Measurements from ENCODE around the gene FOXO3.
"Not testable (repeated sequence)": the region's sequence is repeated elsewhere in the genome, so short reads cannot be mapped to it uniquely, and the experiment has no call there.

Gene FOXO3

GRCh38 chr6:108677357-108677756 lies 116.6 kb downstream of the FOXO3 start:
- no peaks in the 10 kb centered on the region for H3K9me2 ChIP-seq (replicated peaks; ENCODE audit: control insufficient read depth, low read length)
- no peaks in the 10 kb centered on the region for H3K79me2 ChIP-seq (ENCODE audit: control insufficient read depth, low read length)
- H3F3A ChIP-seq (ENCODE audit: control insufficient read depth, insufficient read depth), result no peaks in the 10 kb centered on the region
- H3K27me3 ChIP-seq (ENCODE audit: control insufficient read depth, low read length), result no peaks in the 10 kb centered on the region
- H3K27ac ChIP-seq (ENCODE audit: low read depth, low read length), result no peak overlapping the region
- H3K4me3 ChIP-seq (ENCODE audit: low read length), result no peak overlapping the region
- no peaks in the 10 kb centered on the region; the same call in none of the 2 replicates for H4K20me1 ChIP-seq (ENCODE audit: control insufficient read depth, insufficient read depth, low read depth, low read length)
- H3K36me3 ChIP-seq (ENCODE audit: control insufficient read depth, low read length), result no peaks in the 10 kb centered on the region
- no peaks in the 10 kb centered on the region for H3K4me1 ChIP-seq (ENCODE audit: control insufficient read depth, low read length)
- no peak overlapping the region for H3K4me2 ChIP-seq (ENCODE audit: low read length)
- no peaks in the 10 kb centered on the region for H3K9me3 ChIP-seq (ENCODE audit: control insufficient read depth, insufficient read depth, low read length)
- TF ChIP-seq EZH2phosphoT487 (IDR thresholded peaks at IDR 0.05; ENCODE audit: borderline replicate concordance, low read length), result no peak
- TF ChIP-seq CTCF (IDR thresholded peaks at IDR 0.05; ENCODE audit: low read depth, low read length, poor library complexity, severe bottlenecking), result no peak

- Histone ChIP-seq H3K79me2 (ENCODE audit: control insufficient read depth, low read length) (no peaks in the 10 kb centered on the region), H3K27ac (ENCODE audit: low read depth, low read length) (no peak overlapping the region), H3K4me1 (ENCODE audit: control insufficient read depth, low read length) (no peaks in the 10 kb centered on the region)
Measured at GRCh38 chr6:108677894-108678293, 117.2 kb downstream of the FOXO3 start.

GRCh38 chr6:108680314-108680713 lies 119.6 kb downstream of the FOXO3 start:
- not testable (repeated sequence) for H3K4me3 ChIP-seq (ENCODE audit: low read length); H4K20me1 ChIP-seq (ENCODE audit: control insufficient read depth, insufficient read depth, low read depth, low read length); H3K4me1 ChIP-seq (ENCODE audit: control insufficient read depth, low read length); H3K27ac ChIP-seq (ENCODE audit: low read depth, low read length); H3K9me3 ChIP-seq (ENCODE audit: control insufficient read depth, insufficient read depth, low read length); H3K9me2 ChIP-seq (replicated peaks; ENCODE audit: control insufficient read depth, low read length); H3K79me2 ChIP-seq (ENCODE audit: control insufficient read depth, low read length); H3K27me3 ChIP-seq (ENCODE audit: control insufficient read depth, low read length); H3K36me3 ChIP-seq (ENCODE audit: control insufficient read depth, low read length); H3F3A ChIP-seq (ENCODE audit: control insufficient read depth, insufficient read depth); H3K4me2 ChIP-seq (ENCODE audit: low read length)

More at GRCh38 chr6:108677894-108678293, 117.2 kb downstream of the FOXO3 start:
- H3K9me2 ChIP-seq (replicated peaks; ENCODE audit: control insufficient read depth, low read length), result no peaks in the 10 kb centered on the region
- TF ChIP-seq EZH2phosphoT487 (IDR thresholded peaks at IDR 0.05; ENCODE audit: borderline replicate concordance, low read length), result no peak
- TF ChIP-seq CTCF (IDR thresholded peaks at IDR 0.05; ENCODE audit: low read depth, low read length, poor library complexity, severe bottlenecking), result no peak
- no peaks in the 10 kb centered on the region for H3K36me3 ChIP-seq (ENCODE audit: control insufficient read depth, low read length)
- H3K4me3 ChIP-seq (ENCODE audit: low read length), result no peak overlapping the region
- H3K27me3 ChIP-seq (ENCODE audit: control insufficient read depth, low read length), result no peaks in the 10 kb centered on the region
- H3K4me2 ChIP-seq (ENCODE audit: low read length), result no peak overlapping the region
- no peaks in the 10 kb centered on the region for H3K9me3 ChIP-seq (ENCODE audit: control insufficient read depth, insufficient read depth, low read length)
- no peaks in the 10 kb centered on the region; the same call in none of the 2 replicates for H4K20me1 ChIP-seq (ENCODE audit: control insufficient read depth, insufficient read depth, low read depth, low read length)
- H3F3A ChIP-seq (ENCODE audit: control insufficient read depth, insufficient read depth), result no peaks in the 10 kb centered on the region

GRCh38 chr6:108681721-108682120 lies 121.0 kb downstream of the FOXO3 start:
- H3K4me3 ChIP-seq (ENCODE audit: low read length); H3K4me1 ChIP-seq (ENCODE audit: control insufficient read depth, low read length); H3K9me3 ChIP-seq (ENCODE audit: control insufficient read depth, insufficient read depth, low read length); H3K27ac ChIP-seq (ENCODE audit: low read depth, low read length); H3F3A ChIP-seq (ENCODE audit: control insufficient read depth, insufficient read depth); H3K9me2 ChIP-seq (replicated peaks; ENCODE audit: control insufficient read depth, low read length); H3K4me2 ChIP-seq (ENCODE audit: low read length); H3K79me2 ChIP-seq (ENCODE audit: control insufficient read depth, low read length); H4K20me1 ChIP-seq (ENCODE audit: control insufficient read depth, insufficient read depth, low read depth, low read length); H3K36me3 ChIP-seq (ENCODE audit: control insufficient read depth, low read length); H3K27me3 ChIP-seq (ENCODE audit: control insufficient read depth, low read length): not testable (repeated sequence)

GRCh38 chr6:108682383-108683119 lies 121.8 kb downstream of the FOXO3 start:
- not testable (repeated sequence) for H3F3A ChIP-seq (ENCODE audit: control insufficient read depth, insufficient read depth); H3K9me3 ChIP-seq (ENCODE audit: control insufficient read depth, insufficient read depth, low read length); H3K27ac ChIP-seq (ENCODE audit: low read depth, low read length); H4K20me1 ChIP-seq (ENCODE audit: control insufficient read depth, insufficient read depth, low read depth, low read length); H3K4me2 ChIP-seq (ENCODE audit: low read length); H3K9me2 ChIP-seq (replicated peaks; ENCODE audit: control insufficient read depth, low read length); H3K27me3 ChIP-seq (ENCODE audit: control insufficient read depth, low read length); H3K4me3 ChIP-seq (ENCODE audit: low read length); H3K79me2 ChIP-seq (ENCODE audit: control insufficient read depth, low read length); H3K4me1 ChIP-seq (ENCODE audit: control insufficient read depth, low read length); H3K36me3 ChIP-seq (ENCODE audit: control insufficient read depth, low read length)

GRCh38 chr6:108683976-108684375 lies 123.3 kb downstream of the FOXO3 start:
- H3K9me3 ChIP-seq (ENCODE audit: control insufficient read depth, insufficient read depth, low read length); H3K27ac ChIP-seq (ENCODE audit: low read depth, low read length); H3K4me1 ChIP-seq (ENCODE audit: control insufficient read depth, low read length); H3K79me2 ChIP-seq (ENCODE audit: control insufficient read depth, low read length); H3K36me3 ChIP-seq (ENCODE audit: control insufficient read depth, low read length); H4K20me1 ChIP-seq (ENCODE audit: control insufficient read depth, insufficient read depth, low read depth, low read length); H3K9me2 ChIP-seq (replicated peaks; ENCODE audit: control insufficient read depth, low read length); H3K4me2 ChIP-seq (ENCODE audit: low read length); H3K27me3 ChIP-seq (ENCODE audit: control insufficient read depth, low read length); H3F3A ChIP-seq (ENCODE audit: control insufficient read depth, insufficient read depth); H3K4me3 ChIP-seq (ENCODE audit: low read length): not testable (repeated sequence)

Data from DOHH2 (cell line).